Astrocyte (in vitro differentiated cells and primary cell): Measurements from ENCODE around the gene CYSTM1. TPM values are rescaled to one million over a fixed set of nuclear protein-coding genes. Genes with fewer than 3 reads are reported as not detected.
A peak's percentile ranks its signal among the peaks of the same experiment; 100 is the strongest.

ENCODE experiments used
- DNase-seq: peaks from one replicate; pipeline ENCODE4 v3.0.0-alpha.2; 2010; ENCODE audit warnings: low read depth
- FAIRE-seq: peaks from 2 replicates; lab custom pipeline; 2011; peaks lifted over from hg19 to GRCh38; lab: Jason Lieb, UNC
- H2AFZ ChIP-seq: 2 replicates; pipeline ENCODE4 v1.6.0; 2012; ENCODE audit warnings: low read depth, low read length, inconsistent platforms
- H3K27ac ChIP-seq: 2 replicates; pipeline ENCODE4 v1.5.1; 2011; ENCODE audit warnings: low read depth, low read length, inconsistent platforms
- H3K27me3 ChIP-seq: 2 replicates; pipeline ENCODE4 v1.6.0; 2011; ENCODE audit warnings: low read length, inconsistent platforms; ENCODE audit not compliant: insufficient read depth
- H3K36me3 ChIP-seq: 2 replicates; pipeline ENCODE4 v1.5.1; 2011; ENCODE audit warnings: low read length, inconsistent platforms; ENCODE audit not compliant: insufficient read depth
- H3K4me1 ChIP-seq: 2 replicates; pipeline ENCODE4 v1.5.1; 2011; ENCODE audit warnings: low read length, inconsistent platforms; ENCODE audit not compliant: insufficient read depth
- H3K4me2 ChIP-seq: 2 replicates; pipeline ENCODE4 v1.6.0; 2012; ENCODE audit warnings: low read length, inconsistent platforms
- H3K4me3 ChIP-seq: 2 replicates; pipeline ENCODE4 v1.5.1; 2011; ENCODE audit warnings: low read depth, mild to moderate bottlenecking, low read length, inconsistent platforms; ENCODE audit not compliant: insufficient read depth
- H3K79me2 ChIP-seq: 2 replicates; pipeline ENCODE4 v1.6.0; 2012; ENCODE audit warnings: mild to moderate bottlenecking, low read length, inconsistent platforms; ENCODE audit not compliant: insufficient read depth
- H3K9ac ChIP-seq: 2 replicates; pipeline ENCODE4 v1.6.0; 2012; ENCODE audit warnings: mild to moderate bottlenecking, low read length, inconsistent platforms
- H3K9me3 ChIP-seq: 2 replicates; pipeline ENCODE4 v1.5.1; 2012; ENCODE audit warnings: low read depth, mild to moderate bottlenecking, low read length, inconsistent platforms; ENCODE audit not compliant: insufficient read depth
- H4K20me1 ChIP-seq: 2 replicates; pipeline ENCODE4 v1.6.0; 2012; ENCODE audit warnings: low read length, inconsistent platforms; ENCODE audit not compliant: insufficient read depth
- H3K27ac Mint-ChIP-seq: one replicate; pipeline ENCODE4 v1.8.0; 2021; ENCODE audit warnings: mild to moderate bottlenecking, mixed read lengths; ENCODE audit not compliant: unreplicated experiment
- H3K27me3 Mint-ChIP-seq: one replicate; pipeline ENCODE4 v1.8.0; 2021; ENCODE audit warnings: low read depth, mixed read lengths; ENCODE audit not compliant: unreplicated experiment
- H3K36me3 Mint-ChIP-seq: one replicate; pipeline ENCODE4 v1.8.0; 2021; ENCODE audit warnings: low read depth, mixed read lengths; ENCODE audit not compliant: unreplicated experiment
- H3K4me1 Mint-ChIP-seq: one replicate; pipeline ENCODE4 v1.8.0; 2021; ENCODE audit warnings: low read depth, mixed read lengths; ENCODE audit not compliant: unreplicated experiment
- H3K4me3 Mint-ChIP-seq: one replicate; pipeline ENCODE4 v1.8.0; 2021; ENCODE audit warnings: mild to moderate bottlenecking, moderate library complexity, mixed read lengths; ENCODE audit not compliant: unreplicated experiment
- H3K9me3 Mint-ChIP-seq: one replicate; pipeline ENCODE4 v1.8.0; 2021; ENCODE audit warnings: mild to moderate bottlenecking, mixed read lengths; ENCODE audit not compliant: unreplicated experiment
- EZH2 ChIP-seq: IDR thresholded peaks from 2 replicates; pipeline ENCODE4 v1.6.1; 2012; ENCODE audit warnings: mild to moderate bottlenecking, low read length, inconsistent platforms; ENCODE audit not compliant: insufficient read depth
- total RNA-seq: library from RNA; stranded (reverse); gene quantifications from 2 replicates; pipeline ENCODE4 v1.2.1, GENCODE V29; 2021
- TF ChIP-seq, protein P1 (sequence below): IDR thresholded peaks from 2 replicates; pipeline ENCODE4 v1.5.1; 2011; ENCODE audit warnings: low read depth, mild to moderate bottlenecking, inconsistent platforms, low read length, moderate library complexity; ENCODE audit not compliant: insufficient read depth

CYSTM1 gene
- total RNA-seq, 1 donor from 2014 or later: 46.3 TPM

- H3K36me3 ChIP-seq: no peaks in the 10 kb centered on the region
- FAIRE-seq: no peak
- H3K4me1 ChIP-seq: peaks cover 7% of the 10 kb centered on the region
- Mint-ChIP-seq H3K36me3 (peaks cover 7% of the 10 kb centered on the region), H3K9me3 (no peaks in the 10 kb centered on the region), H3K4me3 (no peak overlapping the region), H3K27ac (no peak overlapping the region), H3K27me3 (no peaks in the 10 kb centered on the region), H3K4me1 (peaks cover 28% of the 10 kb centered on the region)
- H4K20me1 ChIP-seq: no peaks in the 10 kb centered on the region
- H3K27ac ChIP-seq: no peak overlapping the region
- H3K9me3 ChIP-seq: no peaks in the 10 kb centered on the region
- H3K79me2 ChIP-seq: no peaks in the 10 kb centered on the region
- H3K9ac ChIP-seq: no peak overlapping the region
- no peaks in the 10 kb centered on the region for H3K27me3 ChIP-seq
- TF ChIP-seq EZH2: no peak
- TF ChIP-seq, protein P1, sequence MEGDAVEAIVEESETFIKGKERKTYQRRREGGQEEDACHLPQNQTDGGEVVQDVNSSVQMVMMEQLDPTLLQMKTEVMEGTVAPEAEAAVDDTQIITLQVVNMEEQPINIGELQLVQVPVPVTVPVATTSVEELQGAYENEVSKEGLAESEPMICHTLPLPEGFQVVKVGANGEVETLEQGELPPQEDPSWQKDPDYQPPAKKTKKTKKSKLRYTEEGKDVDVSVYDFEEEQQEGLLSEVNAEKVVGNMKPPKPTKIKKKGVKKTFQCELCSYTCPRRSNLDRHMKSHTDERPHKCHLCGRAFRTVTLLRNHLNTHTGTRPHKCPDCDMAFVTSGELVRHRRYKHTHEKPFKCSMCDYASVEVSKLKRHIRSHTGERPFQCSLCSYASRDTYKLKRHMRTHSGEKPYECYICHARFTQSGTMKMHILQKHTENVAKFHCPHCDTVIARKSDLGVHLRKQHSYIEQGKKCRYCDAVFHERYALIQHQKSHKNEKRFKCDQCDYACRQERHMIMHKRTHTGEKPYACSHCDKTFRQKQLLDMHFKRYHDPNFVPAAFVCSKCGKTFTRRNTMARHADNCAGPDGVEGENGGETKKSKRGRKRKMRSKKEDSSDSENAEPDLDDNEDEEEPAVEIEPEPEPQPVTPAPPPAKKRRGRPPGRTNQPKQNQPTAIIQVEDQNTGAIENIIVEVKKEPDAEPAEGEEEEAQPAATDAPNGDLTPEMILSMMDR: no peak
- no peak overlapping the region for H2AFZ ChIP-seq
- no peak for DNase-seq
- no peak overlapping the region for H3K4me3 ChIP-seq
- no peak overlapping the region for H3K4me2 ChIP-seq
These were observed 27.6 kb downstream of the CYSTM1 start for GRCh38 chr5:140202610-140203009.

DNA sequence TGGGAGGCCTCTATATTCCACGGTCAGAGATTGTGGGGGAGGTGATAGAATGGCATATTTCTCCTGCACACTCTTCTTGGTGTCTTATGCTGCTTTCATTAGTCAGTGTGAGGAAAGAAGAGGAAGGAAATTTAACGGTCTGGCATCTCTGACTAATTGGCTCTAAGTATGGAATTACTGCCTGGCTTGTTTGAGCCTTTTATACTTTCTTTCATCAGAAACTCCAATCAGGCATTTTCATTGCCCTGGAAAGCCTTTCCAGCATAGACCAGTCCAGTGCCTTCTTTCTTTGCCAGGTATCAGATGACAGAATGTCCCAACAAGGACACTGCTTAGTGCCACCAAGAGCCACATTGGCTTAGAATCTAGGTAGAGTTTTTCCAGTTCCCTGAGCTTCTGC, 30.2 kb downstream of the CYSTM1 start:
- H3K9me3 Mint-ChIP-seq: no peaks in the 10 kb centered on the region
- peaks cover 5% of the 10 kb centered on the region for H3K36me3 Mint-ChIP-seq
- DNase-seq: peak; percentile 14
- no peak overlapping the region for H3K4me3 ChIP-seq
- H3K27me3 Mint-ChIP-seq: no peaks in the 10 kb centered on the region
- H3K27me3 ChIP-seq: no peaks in the 10 kb centered on the region
- no peak for TF ChIP-seq EZH2
- TF ChIP-seq, protein P1: no peak
- no peaks in the 10 kb centered on the region for H3K79me2 ChIP-seq
- H3K9ac ChIP-seq: no peak overlapping the region
- H3K9me3 ChIP-seq: no peaks in the 10 kb centered on the region
- no peak overlapping the region for H3K27ac Mint-ChIP-seq
- no peaks in the 10 kb centered on the region for H4K20me1 ChIP-seq
- H3K4me3 Mint-ChIP-seq: no peak overlapping the region
- H3K4me1 Mint-ChIP-seq: peaks cover 30% of the 10 kb centered on the region
- H3K27ac ChIP-seq: no peak overlapping the region
- no peaks in the 10 kb centered on the region for H3K36me3 ChIP-seq
- H3K4me1 ChIP-seq: peaks cover 7% of the 10 kb centered on the region
- FAIRE-seq: no peak
- no peak overlapping the region for H2AFZ ChIP-seq
- no peak overlapping the region for H3K4me2 ChIP-seq

- H3K27me3 ChIP-seq: no peaks in the 10 kb centered on the region
- no peak for FAIRE-seq
- peak overlapping the region; percentile 30 for H3K27ac Mint-ChIP-seq
- peaks cover 7% of the 10 kb centered on the region for H3K4me1 ChIP-seq
- H3K4me2 ChIP-seq: no peak overlapping the region
- no peak overlapping the region for H3K27ac ChIP-seq
- no peak overlapping the region for H3K4me3 Mint-ChIP-seq
- no peaks in the 10 kb centered on the region for H4K20me1 ChIP-seq
- peaks cover 30% of the 10 kb centered on the region for H3K4me1 Mint-ChIP-seq
- no peak overlapping the region for H3K9ac ChIP-seq
- no peak overlapping the region for H3K4me3 ChIP-seq
- H2AFZ ChIP-seq: no peak overlapping the region
- H3K79me2 ChIP-seq: no peaks in the 10 kb centered on the region
- TF ChIP-seq, protein P1: no peak
- TF ChIP-seq EZH2: no peak
- DNase-seq: no peak
- H3K9me3 ChIP-seq: no peaks in the 10 kb centered on the region
- no peaks in the 10 kb centered on the region for H3K36me3 ChIP-seq
- no peaks in the 10 kb centered on the region for H3K27me3 Mint-ChIP-seq
- H3K36me3 Mint-ChIP-seq: peaks cover 5% of the 10 kb centered on the region
- no peaks in the 10 kb centered on the region for H3K9me3 Mint-ChIP-seq
These were observed 31.0 kb downstream of the CYSTM1 start for GRCh38 chr5:140205952-140206351.
